ENCODE measurements around the gene SPAG16.

SPAG16 gene

DNA sequence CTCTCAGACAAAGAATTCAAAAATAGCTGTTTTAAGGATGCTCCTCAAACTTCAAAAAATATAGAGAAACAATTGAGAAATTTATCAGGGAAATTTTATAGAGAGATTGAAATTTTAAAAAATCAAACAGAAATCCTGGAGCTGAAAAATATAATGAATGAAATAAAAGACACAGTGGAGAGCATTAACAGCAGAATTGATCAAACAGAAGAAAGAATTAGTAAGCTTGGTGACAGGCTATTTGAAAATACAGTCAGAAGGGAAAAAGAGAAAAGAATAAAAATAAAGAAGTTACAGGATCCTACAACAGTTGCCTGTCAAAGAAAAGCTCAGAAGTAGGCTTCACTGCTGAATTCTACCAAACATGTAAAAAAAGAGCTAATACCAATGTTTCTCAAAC, 832.8 kb downstream of the SPAG16 start:
- Histone ChIP-seq H2AFZ (ENCODE audit: low read depth, low read length) (no peak overlapping the region), H3K36me3 (replicated peaks; ENCODE audit: low read depth, low read length) (peaks cover 10% of the 10 kb centered on the region), H4K20me1 (ENCODE audit: insufficient read depth, low read length) (no peaks in the 10 kb centered on the region), H3K27me3 (ENCODE audit: low read depth, low read length) (no peaks in the 10 kb centered on the region), H3K27ac (ENCODE audit: low read length) (no peak overlapping the region), H3K9me3 (ENCODE audit: insufficient read depth, low read length) (peaks cover 29% of the 10 kb centered on the region), H3K4me1 (ENCODE audit: low read length) (no peaks in the 10 kb centered on the region), H3K4me3 (ENCODE audit: low read length) (no peak overlapping the region), H3K9ac (ENCODE audit: low read length) (no peak overlapping the region), H3K4me2 (ENCODE audit: low read length) (no peak overlapping the region), H3K79me2 (ENCODE audit: low read length) (no peaks in the 10 kb centered on the region)
- TF ChIP-seq EZH2phosphoT487 (IDR thresholded peaks at IDR 0.05; ENCODE audit: low read depth) = no peak
- TF ChIP-seq, protein P1, sequence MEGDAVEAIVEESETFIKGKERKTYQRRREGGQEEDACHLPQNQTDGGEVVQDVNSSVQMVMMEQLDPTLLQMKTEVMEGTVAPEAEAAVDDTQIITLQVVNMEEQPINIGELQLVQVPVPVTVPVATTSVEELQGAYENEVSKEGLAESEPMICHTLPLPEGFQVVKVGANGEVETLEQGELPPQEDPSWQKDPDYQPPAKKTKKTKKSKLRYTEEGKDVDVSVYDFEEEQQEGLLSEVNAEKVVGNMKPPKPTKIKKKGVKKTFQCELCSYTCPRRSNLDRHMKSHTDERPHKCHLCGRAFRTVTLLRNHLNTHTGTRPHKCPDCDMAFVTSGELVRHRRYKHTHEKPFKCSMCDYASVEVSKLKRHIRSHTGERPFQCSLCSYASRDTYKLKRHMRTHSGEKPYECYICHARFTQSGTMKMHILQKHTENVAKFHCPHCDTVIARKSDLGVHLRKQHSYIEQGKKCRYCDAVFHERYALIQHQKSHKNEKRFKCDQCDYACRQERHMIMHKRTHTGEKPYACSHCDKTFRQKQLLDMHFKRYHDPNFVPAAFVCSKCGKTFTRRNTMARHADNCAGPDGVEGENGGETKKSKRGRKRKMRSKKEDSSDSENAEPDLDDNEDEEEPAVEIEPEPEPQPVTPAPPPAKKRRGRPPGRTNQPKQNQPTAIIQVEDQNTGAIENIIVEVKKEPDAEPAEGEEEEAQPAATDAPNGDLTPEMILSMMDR (IDR thresholded peaks at IDR 0.05; ENCODE audit: low read depth, low read length) = no peak

DNA sequence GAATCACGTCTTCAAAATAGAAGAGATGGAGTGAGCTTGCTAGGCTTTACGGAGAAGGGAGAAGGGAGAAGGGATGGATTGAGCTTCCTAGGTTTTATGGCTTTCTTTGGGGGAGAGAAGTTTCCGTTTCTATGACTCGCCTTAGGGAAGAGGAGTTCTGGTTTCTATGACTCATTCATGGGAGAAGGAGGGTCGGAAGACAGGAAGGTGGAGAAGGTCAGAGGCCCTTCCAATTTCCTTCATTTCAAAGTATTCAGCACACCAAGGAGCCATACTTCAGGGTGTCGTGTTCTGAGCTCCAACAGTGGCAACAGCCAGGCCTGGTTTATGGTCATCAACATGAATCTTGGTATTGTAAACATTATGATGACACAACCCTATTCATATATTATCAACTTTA, 841.9 kb downstream of the SPAG16 start:
- H3K9ac ChIP-seq (ENCODE audit: low read length) = no peak overlapping the region
- peaks cover 22% of the 10 kb centered on the region for H3K4me1 ChIP-seq (ENCODE audit: low read length)
- no peaks in the 10 kb centered on the region for H3K9me3 ChIP-seq (ENCODE audit: insufficient read depth, low read length)
- TF ChIP-seq, protein P1 (IDR thresholded peaks at IDR 0.05; ENCODE audit: low read depth, low read length) = no peak
- TF ChIP-seq EZH2phosphoT487 (IDR thresholded peaks at IDR 0.05; ENCODE audit: low read depth) = no peak
- no peaks in the 10 kb centered on the region for H3K36me3 ChIP-seq (replicated peaks; ENCODE audit: low read depth, low read length)
- H4K20me1 ChIP-seq (ENCODE audit: insufficient read depth, low read length) = no peaks in the 10 kb centered on the region
- H3K27me3 ChIP-seq (ENCODE audit: low read depth, low read length) = no peaks in the 10 kb centered on the region
- no peak overlapping the region for H2AFZ ChIP-seq (ENCODE audit: low read depth, low read length)
- no peak overlapping the region for H3K27ac ChIP-seq (ENCODE audit: low read length)
- no peaks in the 10 kb centered on the region for H3K79me2 ChIP-seq (ENCODE audit: low read length)
- H3K4me2 ChIP-seq (ENCODE audit: low read length) = no peak overlapping the region
- no peak overlapping the region for H3K4me3 ChIP-seq (ENCODE audit: low read length)

DNA sequence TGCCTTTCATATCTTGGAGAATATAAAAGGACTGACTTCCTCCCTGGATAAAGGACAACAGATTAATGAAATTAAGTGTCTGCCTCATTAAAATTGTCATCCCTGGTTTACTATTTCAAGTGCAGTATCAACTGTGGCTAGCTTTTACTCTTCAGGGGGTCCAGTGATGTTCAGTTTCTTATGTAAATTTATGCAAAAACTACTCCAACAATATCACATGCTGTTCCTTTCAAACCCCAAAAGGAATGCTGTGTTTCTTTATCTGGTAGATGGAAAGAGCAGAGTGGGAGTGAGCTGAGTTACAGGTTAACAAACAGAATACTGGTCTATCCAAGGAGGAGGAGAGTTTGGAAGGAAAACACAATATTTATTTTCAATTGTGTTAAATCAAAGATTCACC, 842.9 kb downstream of the SPAG16 start:
- Histone ChIP-seq H4K20me1 (ENCODE audit: insufficient read depth, low read length) (no peaks in the 10 kb centered on the region), H3K9ac (ENCODE audit: low read length) (no peak overlapping the region), H2AFZ (ENCODE audit: low read depth, low read length) (no peak overlapping the region), H3K27ac (ENCODE audit: low read length) (no peak overlapping the region), H3K9me3 (ENCODE audit: insufficient read depth, low read length) (no peaks in the 10 kb centered on the region), H3K4me2 (ENCODE audit: low read length) (no peak overlapping the region), H3K36me3 (replicated peaks; ENCODE audit: low read depth, low read length) (no peaks in the 10 kb centered on the region), H3K79me2 (ENCODE audit: low read length) (no peaks in the 10 kb centered on the region), H3K4me3 (ENCODE audit: low read length) (no peak overlapping the region), H3K4me1 (ENCODE audit: low read length) (peaks cover 22% of the 10 kb centered on the region), H3K27me3 (ENCODE audit: low read depth, low read length) (no peaks in the 10 kb centered on the region)
- TF ChIP-seq, protein P1 (IDR thresholded peaks at IDR 0.05; ENCODE audit: low read depth, low read length) = no peak
- TF ChIP-seq EZH2phosphoT487 (IDR thresholded peaks at IDR 0.05; ENCODE audit: low read depth) = no peak

DNA sequence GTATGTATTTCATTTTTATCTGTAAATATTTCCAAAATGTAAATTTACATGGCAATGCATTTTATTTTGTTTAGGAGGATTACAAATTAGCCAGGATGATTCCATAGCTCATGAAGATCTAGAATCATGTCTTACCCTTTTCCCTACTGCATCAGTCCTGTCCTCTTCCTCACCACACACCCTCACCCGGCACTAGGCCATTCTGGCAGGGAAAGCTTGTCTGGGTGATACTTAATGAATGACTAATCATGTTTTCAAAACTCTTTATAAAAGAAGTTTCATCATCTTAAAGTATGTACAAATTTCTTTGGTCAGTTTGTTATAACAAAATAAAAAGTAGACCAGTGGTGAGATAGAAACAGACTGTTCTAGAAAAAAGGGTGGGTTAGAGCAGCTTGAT, 843.3 kb downstream of the SPAG16 start:
- peaks cover 22% of the 10 kb centered on the region for H3K4me1 ChIP-seq (ENCODE audit: low read length)
- H3K9me3 ChIP-seq (ENCODE audit: insufficient read depth, low read length) = no peaks in the 10 kb centered on the region
- H3K27ac ChIP-seq (ENCODE audit: low read length) = no peak overlapping the region
- no peaks in the 10 kb centered on the region for H3K36me3 ChIP-seq (replicated peaks; ENCODE audit: low read depth, low read length)
- no peaks in the 10 kb centered on the region for H3K27me3 ChIP-seq (ENCODE audit: low read depth, low read length)
- H3K9ac ChIP-seq (ENCODE audit: low read length) = no peak overlapping the region
- 0 out of 2 replicates have a peak overlapping the region, but pooled peaks have one; percentile 23 for H3K4me2 ChIP-seq (ENCODE audit: low read length)
- H3K4me3 ChIP-seq (ENCODE audit: low read length) = no peak overlapping the region
- TF ChIP-seq, protein P1 (IDR thresholded peaks at IDR 0.05; ENCODE audit: low read depth, low read length) = no peak
- no peak for TF ChIP-seq EZH2phosphoT487 (IDR thresholded peaks at IDR 0.05; ENCODE audit: low read depth)
- no peaks in the 10 kb centered on the region for H4K20me1 ChIP-seq (ENCODE audit: insufficient read depth, low read length)
- H3K79me2 ChIP-seq (ENCODE audit: low read length) = no peaks in the 10 kb centered on the region
- H2AFZ ChIP-seq (ENCODE audit: low read depth, low read length) = no peak overlapping the region
